C4-2B (cell line): ENCODE results near the gene USP48.

Experiments used
- CTCF ChIP-seq: fragments of 450-650 bp; conservative IDR thresholded peaks from 2 replicates; pipeline ENCODE4 v1.5.1; 2017; ENCODE audit warnings: mild to moderate bottlenecking
- ZFX ChIP-seq: fragments of 450-650 bp; IDR thresholded peaks from 2 replicates; pipeline ENCODE4 v1.6.1; 2017

GRCh38 chr1:21700094-21700493, 82.9 kb downstream of the USP48 start:
- TF ChIP-seq CTCF: no peak
- no peak for TF ChIP-seq ZFX
